Esophagus squamous epithelium (tissue), 4 donors: ENCODE results near the gene CITED1.

Experiments
- CTCF ChIP-seq, 6 experiments: fragments of 450-650 bp in 4 of 6; fragments of 200-600 bp in 2 of 6; sonication (generic) in 2 of 6; IDR thresholded peaks; one replicate each; pipeline ENCODE4 v1.5.1; 2016 to 2019; ENCODE audit warnings: antibody characterized with exemption in 6 of 6, mild to moderate bottlenecking in 4 of 6, moderate library complexity in 4 of 6
- POLR2A ChIP-seq, 4 donors: fragments of 450-650 bp; IDR thresholded peaks; one replicate each; pipeline ENCODE4 v1.6.1; 2017; ENCODE audit warnings: antibody characterized with exemption in 4 of 4, mild to moderate bottlenecking in 4 of 4, moderate library complexity in 3 of 4

GRCh38 chrX:72308566-72309296 is 3.0 kb upstream of the CITED1 start:
- TF ChIP-seq CTCF (IDR thresholded peaks at IDR 0.05) (no peak), POLR2A (IDR thresholded peaks at IDR 0.05) (no peak)
